Umbilical cord (tissue), 2 donors: Measurements from ENCODE around the gene MYO1F. TPM values are rescaled to one million over a fixed set of nuclear protein-coding genes. Genes with fewer than 3 reads are reported as not detected.
"Not testable (repeated sequence)": the region's sequence is repeated elsewhere in the genome, so short reads cannot be mapped to it uniquely, and the experiment has no call there.

Source experiments
- DNase-seq: peaks from one replicate; pipeline ENCODE4 v3.0.0-alpha.2; 2015; ENCODE audit warnings: low spot score
- total RNA-seq: library from RNA; depleted of rRNA; stranded (reverse); fragments of >200 nt; gene quantifications from one replicate; pipeline ENCODE4 v1.2.3, GENCODE V29; 2014; ENCODE audit warnings: low replicate concordance; ENCODE audit not compliant: insufficient read depth

The MYO1F gene
- total RNA-seq, 1 donor from 2014 or later: 20.2 TPM

DNA sequence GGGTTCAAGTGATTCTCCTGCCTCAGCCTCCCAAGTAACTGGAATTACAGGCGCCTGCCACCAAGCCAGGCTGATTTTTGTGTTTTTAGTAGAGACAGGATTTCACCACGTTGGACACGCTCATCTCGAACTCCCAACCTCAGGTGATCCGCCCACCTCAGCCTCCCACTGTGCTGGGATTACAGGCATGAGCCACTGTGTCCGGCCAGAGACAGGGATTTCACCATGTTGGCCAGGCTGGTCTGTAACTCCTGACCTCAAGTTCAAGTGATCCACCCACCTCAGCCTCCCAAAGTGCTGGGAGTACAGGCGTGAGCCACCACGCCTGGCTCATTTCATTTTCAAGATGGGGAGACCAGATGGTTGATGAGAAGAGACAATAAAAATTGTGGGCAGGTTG, 12.4 kb downstream of the MYO1F start:
- not testable (repeated sequence) for DNase-seq

DNA sequence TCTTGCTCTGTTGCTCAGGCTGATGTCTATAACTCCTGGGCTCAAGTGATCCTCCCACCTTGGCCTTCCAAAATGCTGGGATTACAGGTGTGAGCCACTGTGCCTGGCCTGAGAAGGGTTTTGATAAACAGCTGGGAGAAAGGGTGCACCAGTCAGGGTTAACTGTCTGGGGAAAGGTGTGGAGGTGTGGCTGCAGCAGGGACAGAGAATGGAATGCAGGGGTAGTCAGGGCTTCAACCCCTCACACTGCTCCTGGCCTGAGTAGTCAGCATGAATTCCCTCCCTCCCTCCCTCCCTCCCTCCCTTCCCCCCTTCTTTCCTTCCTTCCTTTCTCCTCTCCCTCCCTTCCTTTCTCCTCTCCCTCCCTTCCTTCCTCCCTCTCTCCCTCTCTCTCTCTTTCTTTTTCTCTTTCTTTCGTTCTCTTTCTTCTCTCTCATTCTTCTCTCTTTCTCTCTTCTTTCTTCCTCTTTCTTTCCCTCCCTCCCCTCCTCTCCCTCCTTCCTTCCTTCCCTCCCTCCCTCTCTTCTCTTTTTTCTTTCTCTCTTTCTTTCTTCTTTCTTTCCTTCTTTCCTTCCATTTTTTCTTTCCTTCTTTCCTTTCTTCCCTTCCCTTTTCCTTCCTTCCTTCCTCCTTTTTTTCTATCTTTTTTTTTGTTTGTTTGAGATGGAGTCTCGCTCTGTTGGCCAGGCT, 16.0 kb downstream of the MYO1F start:
- DNase-seq: no peak

GRCh38 chr19:8558325-8558724, 18.9 kb downstream of the MYO1F start:
- DNase-seq: no peak

DNA sequence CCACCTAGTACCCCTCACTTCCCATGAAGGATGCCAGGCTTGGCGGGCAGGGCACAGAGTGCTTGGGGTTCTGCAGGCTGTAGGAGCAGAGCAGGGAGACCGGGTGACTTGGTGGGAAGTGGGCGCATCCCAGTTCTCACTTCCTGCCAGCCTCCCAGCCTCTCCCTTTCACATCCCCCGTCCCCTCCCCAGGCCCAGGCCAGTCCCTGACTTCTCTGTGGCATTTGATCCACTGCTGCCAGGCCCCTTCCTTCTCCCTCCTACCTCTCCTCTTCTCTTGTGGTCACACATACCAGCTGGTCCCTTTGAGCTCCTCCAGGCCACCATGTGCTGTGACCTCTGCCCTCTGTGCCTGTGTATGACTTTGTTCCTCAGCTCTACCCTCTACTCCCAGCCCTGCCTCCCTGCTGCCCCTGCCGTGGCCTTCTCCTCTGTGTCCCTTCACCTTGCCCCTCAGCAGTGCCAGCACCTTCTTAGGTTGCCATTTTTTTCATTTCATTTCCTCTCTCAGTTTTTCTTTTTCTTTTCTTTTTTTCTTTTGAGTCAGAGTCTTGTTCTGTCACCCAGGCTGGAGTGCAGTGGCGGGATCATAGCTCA, 19.5 kb downstream of the MYO1F start:
- DNase-seq: no peak

GRCh38 chr19:8553729-8554128, 23.5 kb downstream of the MYO1F start:
- DNase-seq: not testable (repeated sequence)

- no peak for DNase-seq
Measured at GRCh38 chr19:8552810-8553209, 24.4 kb downstream of the MYO1F start.

GRCh38 chr19:8550070-8550469, 27.2 kb downstream of the MYO1F start:
- DNase-seq: no peak

DNA sequence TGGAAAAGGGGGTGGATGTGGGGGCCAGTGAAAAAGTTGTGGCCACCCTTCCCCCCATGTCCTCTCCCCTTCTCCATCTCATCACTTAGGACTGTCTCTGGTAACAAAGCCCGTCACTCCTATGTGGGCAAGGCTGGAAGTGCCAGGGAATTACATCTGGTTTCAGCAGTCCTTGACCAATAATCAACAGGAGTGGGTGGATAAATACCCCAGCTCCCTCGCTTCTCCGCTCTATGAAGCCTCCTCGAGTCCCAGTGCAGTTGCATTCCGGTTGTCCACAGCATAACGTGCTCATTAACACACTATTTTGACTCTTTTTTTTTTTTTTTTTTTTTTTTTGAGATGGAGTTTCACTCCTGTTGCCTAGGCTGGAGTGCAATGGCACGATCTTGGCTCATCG, 31.5 kb downstream of the MYO1F start:
- no peak for DNase-seq

GRCh38 chr19:8544168-8544567, 33.1 kb downstream of the MYO1F start:
- no peak for DNase-seq

DNA sequence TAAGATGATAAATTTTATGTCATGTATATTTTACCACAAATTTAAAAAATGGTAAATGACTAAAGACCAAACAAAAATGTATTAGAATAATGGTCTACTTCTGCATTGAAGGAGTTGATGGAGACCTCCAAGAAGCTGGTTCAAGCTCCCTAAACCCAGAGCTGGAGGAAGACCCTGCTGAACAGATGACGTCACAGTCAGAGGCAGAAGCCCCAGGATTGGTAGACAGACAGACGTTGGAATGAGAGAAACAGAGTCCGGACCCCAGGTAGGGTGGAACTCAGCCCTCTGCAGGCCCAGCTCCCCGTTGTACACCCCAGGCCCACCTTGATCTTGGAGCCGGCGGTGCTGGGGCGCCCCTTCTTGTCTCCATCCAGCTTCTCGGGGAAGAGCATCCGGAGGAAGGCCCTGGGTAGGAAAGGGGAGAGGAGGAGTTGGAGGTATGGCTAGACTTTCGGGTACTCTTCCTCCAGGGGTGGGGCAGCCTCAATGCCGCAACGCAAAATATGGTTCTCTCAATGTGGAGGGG, 37.6 kb downstream of the MYO1F start:
- no peak for DNase-seq

DNA sequence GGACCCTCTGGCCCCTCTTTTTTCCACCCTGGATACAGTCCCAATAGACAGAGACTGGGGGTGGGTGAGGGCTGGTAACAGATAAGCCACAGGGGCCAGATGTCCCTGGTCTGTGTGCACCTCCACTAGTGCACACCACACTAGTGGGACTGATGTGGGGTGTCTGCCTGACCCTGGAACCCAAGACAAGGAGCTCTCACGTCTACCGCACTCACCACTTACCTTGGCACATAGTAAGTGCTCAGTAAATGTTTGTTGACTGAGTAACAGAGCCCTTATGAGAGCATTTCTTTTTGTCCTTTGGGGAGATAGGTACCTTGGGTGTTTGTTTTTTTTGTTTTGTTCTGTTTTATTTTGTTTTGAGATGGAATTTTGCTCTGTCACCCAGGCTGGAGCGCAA, 40.1 kb downstream of the MYO1F start:
- no peak for DNase-seq

DNA sequence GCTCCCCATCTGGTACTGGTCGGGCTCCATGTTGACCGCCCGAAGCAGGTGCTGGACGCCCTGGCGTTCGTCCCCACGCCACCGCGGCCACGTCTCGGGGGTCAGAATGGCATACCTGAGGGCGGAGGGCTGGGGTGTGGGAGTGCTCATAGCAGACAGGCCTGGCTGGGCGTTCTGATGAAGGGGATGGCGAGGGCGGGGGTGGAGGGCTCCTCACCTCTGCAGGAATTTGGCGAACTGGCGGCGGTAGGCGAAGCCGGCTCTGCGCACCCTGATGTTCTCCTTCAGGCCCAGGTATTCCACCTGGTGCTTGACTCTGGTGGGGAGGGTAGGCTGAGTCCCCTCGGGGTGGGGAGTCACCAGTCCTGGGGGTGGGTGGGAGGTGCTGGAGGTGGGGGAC, 41.0 kb downstream of the MYO1F start:
- DNase-seq: no peak

GRCh38 chr19:8532225-8532624, 45.0 kb downstream of the MYO1F start:
- no peak for DNase-seq

- no peak for DNase-seq
Measured at GRCh38 chr19:8531470-8531869, 45.8 kb downstream of the MYO1F start.

DNA sequence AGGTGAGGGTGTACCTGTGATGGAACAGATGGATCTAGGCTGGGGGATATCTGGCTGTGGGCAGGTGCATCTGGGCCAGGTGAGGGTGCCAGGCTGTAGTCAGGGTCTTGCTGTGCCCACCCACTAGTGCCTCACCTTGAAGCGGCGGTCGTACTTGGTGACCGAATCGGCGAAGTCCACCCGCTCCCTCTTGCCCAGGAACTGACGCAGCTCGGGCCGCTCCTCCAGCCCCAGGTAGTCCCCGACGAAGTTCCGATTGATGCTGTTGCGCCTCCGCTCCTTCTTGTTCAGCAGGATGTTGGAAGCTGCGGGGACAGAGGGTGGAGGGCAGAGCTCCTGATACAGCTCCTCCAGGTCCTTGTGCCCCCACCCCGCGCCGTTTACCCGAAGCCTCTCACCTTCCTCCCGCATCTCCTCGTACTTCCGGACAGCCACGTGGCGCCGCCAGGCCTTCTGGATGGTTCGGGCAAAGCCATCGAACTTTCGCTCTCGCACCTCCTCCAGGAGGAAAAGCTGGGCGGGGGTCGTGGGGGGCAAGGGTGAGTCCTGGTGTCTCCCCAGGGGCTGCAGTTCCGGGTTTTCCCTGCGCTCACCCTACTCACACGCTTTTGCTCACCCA, 47.1 kb downstream of the MYO1F start:
- DNase-seq: no peak

DNA sequence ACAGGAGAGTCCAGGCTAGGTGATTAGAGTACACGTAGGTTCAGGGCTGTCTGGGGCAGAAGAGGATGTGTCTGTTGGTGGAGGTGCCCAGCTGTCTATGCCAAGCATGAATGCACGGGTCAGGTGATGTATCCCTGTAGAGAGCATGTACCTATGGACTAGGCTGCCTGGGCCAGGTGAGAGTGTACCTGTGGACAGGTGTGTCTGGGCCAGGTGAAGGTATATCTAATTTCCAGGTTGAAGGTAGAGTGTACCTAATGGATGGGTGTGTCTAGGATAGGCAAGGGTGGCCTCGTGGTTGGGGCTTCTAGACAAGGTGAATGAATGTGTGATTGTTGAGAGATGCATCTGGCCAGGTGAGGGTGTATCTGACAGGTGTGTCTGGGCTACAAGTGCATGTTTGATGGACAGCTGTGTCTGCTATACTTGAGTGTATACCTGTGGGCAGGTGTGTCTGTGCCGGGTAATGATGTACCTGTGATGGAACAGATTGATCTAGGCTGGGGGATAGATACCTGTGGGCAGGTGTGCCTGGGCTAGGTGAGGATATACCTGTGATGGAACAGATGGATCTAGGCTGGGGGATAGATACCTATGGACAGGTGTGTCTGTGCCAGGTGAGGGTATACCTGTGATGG, 47.8 kb downstream of the MYO1F start:
- no peak for DNase-seq

- no peak for DNase-seq
Measured at GRCh38 chr19:8528500-8528899, 48.7 kb downstream of the MYO1F start.

- peak; percentile 96 for DNase-seq
Measured at GRCh38 chr19:8526345-8527091, 50.7 kb downstream of the MYO1F start.

- DNase-seq: no peak
Measured at GRCh38 chr19:8525401-8525684, 51.9 kb downstream of the MYO1F start.

DNA sequence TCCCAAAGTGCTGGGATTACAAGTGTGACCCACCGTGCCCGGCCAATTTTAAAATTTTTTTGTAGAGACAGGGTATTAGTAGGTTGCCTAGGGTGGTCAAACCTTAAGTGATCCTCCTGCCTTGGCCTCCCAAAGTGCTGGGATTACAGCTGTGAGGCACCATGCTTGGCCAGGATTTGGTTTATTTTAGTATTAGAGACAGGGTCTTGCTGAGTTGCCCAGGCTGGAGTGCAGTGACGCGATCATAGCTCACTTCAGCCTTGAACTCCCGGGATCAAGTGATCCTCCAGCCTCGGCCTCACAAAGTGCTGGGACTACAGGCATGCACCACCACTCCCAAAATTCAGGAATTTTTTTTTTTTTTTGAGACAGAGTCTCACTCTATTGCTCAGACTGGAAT, 57.9 kb downstream of the MYO1F start:
- no peak for DNase-seq

DNA sequence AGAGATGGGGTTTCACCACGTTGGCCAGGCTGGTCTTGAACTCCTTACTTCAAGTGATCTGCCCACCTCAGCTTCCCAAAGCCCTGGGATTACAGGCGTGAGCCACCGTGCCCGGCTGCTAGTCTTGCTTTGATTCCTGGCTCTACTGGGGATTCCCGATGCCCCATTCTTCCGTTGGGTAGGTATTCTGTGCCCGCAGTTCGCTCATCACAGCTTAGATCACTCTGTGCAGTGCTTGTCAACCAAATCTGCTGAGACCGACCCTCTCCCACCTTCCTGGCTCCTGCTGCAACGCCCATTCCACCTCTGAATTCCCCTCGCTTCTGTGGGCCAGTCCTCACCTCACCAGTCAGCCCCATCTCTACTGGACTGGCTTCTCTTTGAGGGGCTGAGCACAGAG, 58.7 kb downstream of the MYO1F start:
- DNase-seq: no peak
